ENCODE measurements around the gene ANKRD40CL.

GRCh38 chr17:50728112-50728429 is 39.2 kb downstream of the ANKRD40CL start:
- TF ChIP-seq CTCF (IDR thresholded peaks at IDR 0.05) (no peak), POLR2AphosphoS5 (IDR thresholded peaks at IDR 0.05) (no peak), EP300 (IDR thresholded peaks at IDR 0.05) (no peak)
